ENCODE measurements around the gene TULP4.

GRCh38 chr6:158522616-158523015 is 210.4 kb downstream of the TULP4 start:
- TF ChIP-seq ERG (CRISPR knock-in tag; IDR thresholded peaks at IDR 0.05) (no peak), CTCF (IDR thresholded peaks at IDR 0.05) (no peak), JAZF1 (CRISPR knock-in tag; IDR thresholded peaks at IDR 0.05) (no peak)
- TF ChIP-seq, protein P1, sequence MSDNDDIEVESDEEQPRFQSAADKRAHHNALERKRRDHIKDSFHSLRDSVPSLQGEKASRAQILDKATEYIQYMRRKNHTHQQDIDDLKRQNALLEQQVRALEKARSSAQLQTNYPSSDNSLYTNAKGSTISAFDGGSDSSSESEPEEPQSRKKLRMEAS (CRISPR knock-in tag; IDR thresholded peaks at IDR 0.05), result no peak
